HG03108 (cell line): ENCODE measurements around the gene CD52.
"Not testable (repeated sequence)": the region's sequence is repeated elsewhere in the genome, so short reads cannot be mapped to it uniquely, and the experiment has no call there.

Source experiments
- ATAC-seq: cut with Tn5 transposase; IDR thresholded peaks from one replicate; pipeline ENCODE4 v1.9.1; 2021; ENCODE audit warnings: moderate library complexity; ENCODE audit not compliant: unreplicated experiment

Gene CD52

DNA sequence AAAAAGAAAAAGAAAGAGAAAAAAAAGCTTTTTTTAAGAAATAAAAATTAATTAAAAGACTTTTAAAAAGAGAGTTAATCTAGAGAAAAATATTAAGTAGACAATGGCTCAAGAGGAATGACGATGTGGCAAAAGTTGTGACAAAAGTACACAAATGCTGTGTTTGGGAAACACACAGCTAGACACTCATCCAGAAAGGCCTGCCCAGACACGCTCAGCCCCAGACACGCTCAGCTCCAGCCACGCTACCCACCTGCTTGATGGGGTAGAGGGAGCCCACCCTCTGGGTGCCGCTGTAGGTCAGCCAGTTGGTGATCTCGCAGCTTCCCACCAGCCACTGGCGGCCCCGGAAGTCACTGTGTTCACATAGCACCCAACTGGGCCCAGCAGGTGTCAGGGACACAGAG is 10.2 kb downstream of the CD52 start:
- no peak for ATAC-seq

DNA sequence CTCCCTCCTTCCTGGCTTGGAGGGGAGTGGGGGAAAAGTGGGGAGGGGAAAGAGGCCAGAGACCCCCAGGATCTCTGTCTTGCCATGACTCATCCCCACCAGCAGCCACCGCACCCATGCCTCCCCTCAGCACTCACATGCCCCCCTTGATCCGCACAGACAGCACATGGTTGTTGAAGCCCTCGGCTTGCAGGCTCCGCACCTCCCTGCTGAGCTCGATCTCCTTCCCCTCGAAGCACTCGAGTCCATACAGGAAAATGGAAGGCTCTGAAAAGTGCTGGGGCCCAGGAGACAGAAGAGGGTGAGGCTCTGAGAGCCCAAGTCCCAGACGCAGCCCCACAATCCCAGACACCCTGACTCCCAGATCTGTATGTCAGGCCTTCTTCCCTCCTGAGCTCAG is 10.8 kb downstream of the CD52 start:
- no peak for ATAC-seq

DNA sequence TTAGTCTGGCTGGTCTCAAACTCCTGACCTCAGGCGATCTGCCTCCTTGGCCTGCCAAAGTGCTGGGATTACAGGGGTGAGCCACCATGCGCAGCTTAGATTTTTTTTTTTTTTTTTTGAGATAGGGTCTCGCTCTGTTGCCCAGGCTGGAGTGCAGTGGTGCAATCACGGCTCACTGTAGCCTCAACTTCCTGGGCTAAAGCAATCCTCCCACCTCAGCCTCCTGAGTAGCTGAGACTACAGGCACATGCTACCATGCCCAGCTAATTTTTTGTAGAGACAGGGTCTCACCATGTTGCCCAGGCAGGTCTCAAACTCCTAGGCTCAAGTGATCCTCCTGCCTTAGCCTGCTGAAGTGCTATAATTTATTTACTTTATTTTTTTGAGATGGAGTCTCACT is 11.6 kb downstream of the CD52 start:
- not testable (repeated sequence) for ATAC-seq

DNA sequence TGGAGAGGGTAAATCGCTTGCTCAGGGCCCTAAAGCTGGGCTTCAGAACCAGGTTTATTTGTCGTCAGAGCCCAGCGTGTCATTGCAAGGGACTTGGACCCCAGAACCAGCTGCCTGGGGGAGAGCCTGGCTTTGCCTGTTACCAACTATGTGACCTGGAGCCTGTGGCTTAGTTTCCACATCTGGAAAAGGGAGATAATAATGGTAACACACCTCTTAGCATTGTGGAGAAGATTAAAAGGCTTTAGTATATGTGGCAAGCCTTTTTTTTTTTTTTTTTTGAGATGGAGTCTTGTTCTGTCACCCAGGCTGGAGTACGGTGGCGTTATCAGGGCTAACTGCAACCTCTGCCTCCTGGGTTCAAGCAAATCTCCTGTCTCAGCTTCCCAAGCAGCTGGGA is 12.5 kb downstream of the CD52 start:
- ATAC-seq, result no peak

DNA sequence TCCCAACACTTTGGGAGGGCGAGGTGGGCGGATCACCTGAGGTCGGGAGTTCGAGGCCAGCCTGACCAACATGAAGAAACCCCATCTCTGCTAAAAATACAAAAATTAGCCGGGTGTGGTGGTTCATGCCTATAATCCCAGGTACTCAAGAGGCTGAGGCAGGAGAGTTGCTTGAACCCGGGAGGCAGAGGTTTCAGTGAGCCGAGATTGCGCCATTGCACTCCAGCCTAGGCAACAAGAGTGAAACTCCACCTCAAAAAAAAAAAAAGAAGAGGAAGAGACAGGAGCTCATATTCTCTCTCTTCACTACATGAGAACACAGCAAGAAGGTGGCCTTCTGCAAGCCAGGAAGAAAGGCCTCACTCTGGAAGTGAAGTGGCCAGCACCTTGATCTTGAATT is 15.6 kb downstream of the CD52 start:
- ATAC-seq, result not testable (repeated sequence)

DNA sequence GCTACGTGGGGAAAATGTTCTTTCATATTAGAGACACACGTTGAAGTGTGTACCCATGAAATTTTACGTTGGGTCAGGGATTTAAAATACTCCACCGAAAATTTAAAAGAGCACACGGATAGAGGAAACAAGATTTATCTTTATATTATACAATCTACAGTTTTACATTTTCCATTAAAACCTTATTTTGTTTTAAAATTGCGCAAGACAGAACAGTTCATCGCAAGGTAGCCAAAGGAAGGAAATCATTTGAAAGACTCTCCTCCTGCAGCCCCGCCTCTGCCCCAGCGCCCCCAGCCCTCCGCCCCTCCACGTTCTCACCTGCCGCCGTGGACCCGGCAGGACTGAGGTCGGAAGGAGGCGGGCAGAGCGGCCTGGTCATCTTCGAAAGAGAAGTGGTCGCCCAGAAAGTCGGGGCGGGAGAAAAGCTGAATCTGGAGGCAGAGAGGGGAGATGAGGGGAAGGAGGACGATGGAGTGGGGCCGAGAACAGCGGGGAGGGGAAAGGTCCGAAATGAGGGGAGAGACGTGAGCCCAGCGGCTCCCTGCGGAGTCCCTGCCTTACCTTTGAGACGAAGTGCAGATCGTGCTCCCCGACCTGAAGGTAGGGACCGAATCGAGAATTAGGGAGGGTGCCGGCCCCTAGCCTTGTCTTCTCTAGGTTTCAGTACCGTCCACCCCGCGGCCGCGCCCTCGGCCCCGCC is 18.2 kb downstream of the CD52 start:
- peak; percentile 70 for ATAC-seq

DNA sequence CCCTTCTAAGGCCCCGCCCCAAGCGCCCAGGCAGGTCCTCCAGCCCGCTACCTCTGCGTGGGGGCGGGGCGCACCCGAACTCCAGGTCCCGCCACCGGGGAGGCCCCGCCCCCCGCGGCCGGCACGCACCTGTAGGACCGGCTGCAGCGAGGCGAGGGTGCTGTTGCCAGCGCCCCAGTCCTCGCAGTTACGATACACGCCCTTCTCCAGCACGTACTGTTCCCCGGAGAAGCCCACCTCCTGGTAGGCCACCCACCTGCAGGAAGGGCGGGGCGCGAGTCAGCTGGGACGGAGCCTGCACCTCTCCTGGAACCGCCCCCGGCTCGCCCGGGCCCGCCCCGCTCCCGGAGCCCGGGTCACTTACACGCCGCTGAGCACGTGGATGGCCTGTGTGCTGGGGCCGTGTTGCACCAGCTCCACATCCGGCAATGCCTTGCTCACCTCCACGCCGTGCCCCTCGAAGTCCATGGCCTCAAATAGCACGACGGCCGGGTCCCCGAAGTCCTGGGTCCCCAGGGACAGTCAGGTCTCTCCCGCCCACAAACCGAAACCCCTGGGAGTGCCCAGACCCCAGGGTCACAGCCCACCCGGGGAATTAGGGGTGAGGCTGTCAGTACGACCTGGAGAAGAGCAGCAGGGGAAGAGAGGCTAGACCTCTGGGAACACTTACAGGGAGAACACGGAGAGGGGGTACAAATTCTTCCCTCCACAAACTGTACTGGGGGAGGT is 18.9 kb downstream of the CD52 start:
- peak; percentile 47 for ATAC-seq

DNA sequence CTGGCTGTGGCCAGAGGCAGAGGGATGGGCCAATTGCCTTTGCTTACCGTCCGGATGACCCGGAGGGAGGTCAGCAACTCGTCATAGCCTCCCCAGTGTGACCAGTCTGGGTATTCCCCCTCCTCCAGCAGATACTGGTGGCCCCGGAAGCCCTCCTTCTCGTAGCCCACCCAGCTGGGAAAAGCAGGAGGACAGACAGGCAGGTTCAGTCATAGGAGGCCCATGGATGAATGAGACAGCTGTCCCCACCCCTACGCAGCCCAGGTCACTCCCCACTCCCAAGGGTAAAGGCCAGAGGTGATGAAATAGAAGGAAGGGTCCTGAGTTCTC is 19.4 kb downstream of the CD52 start:
- no peak for ATAC-seq

DNA sequence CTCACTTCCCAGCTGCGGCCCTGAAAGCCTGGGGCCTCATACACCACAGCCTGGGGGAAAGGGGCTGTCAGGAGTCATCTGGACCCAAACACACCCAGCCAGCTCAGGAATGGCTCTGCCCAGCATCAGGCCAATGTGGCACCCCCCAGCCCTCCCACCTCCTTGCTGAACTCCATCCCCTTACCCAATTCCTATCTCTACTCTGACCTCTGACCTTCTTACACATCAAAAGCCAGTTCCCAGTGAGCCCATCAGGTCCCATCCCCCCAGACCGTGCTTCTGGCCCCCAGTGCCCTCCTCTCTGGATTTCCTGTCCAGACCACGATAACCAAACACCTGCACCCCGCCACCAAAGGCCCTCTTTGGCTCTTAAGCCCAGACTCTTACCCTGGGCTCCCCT is 19.9 kb downstream of the CD52 start:
- no peak for ATAC-seq

DNA sequence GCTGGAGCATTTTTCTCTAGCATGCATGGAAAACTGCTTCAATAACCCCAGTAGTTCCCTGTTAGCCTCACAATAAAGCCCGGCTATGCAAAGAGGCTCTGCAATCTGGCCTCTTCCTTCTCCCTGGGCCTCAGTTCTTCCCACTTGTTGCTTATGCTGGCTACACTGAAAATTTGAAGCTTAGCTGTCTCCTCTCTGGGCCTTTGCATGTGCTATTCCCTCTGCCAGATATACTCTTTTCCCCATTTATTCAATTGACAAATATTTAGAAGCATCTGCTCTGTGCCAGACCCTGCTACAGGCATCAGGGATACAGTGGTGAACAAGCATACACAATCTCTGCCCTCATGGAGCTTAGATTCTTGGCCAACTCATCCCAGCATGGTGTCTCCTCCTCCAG is 20.9 kb downstream of the CD52 start:
- ATAC-seq, result no peak

DNA sequence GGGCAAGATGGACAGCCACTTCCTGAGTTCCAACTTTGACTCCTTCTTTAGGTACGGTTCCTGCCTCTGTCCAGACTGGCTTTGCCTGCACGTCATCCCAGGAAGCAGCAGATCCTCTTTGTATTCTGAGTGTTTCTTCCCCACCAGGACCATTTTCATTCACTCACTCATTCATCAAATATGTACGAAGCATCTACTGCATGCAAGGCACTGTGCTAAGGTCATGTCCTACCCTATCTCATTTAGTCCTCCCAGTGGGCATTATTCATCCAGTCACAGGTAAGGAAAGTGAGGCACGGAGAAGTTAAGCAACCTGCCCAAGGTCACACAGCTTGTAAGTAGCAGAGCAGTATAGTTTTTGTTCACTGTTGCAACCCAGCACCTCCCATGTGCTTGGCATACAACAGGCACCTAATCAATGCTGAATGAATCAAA is 22.3 kb downstream of the CD52 start:
- no peak for ATAC-seq

DNA sequence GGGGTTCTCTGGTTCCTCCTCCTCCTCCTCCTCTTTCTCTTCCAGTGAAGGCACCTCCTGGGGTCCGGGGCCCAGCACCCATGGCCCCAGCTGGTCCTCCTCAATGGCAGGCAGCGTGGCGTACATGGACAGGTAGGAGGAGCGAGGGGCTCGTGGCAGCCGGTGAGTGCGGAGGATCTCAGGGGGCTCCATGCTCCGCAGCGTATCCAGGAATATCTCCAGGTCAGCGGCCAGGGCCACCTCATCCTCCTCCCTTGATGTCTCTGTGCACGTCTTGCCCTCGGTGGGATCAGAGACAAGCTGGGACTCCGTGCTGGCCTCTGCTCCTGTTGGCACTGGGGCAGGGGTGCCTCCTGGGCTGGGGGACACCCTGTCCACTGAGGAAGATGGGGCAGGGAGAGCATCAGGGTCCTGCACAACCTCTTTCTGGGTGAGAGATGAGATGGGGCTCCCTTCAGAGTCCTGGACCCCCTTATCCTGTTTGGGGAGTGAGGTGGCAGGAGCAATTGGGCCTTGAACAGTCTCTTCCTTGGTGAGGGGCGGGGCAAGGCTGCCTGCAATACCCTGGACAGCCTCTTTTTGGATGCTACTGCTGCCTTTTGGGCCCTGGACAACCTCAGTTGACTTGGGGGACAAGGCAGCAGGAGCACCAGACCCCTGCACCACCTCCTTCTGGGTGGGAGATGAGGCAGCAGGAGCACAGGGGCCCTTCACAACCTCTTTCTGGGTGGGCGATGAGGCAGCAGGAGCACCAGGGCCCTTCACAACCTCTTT is 26.6 kb downstream of the CD52 start:
- ATAC-seq, result no peak

DNA sequence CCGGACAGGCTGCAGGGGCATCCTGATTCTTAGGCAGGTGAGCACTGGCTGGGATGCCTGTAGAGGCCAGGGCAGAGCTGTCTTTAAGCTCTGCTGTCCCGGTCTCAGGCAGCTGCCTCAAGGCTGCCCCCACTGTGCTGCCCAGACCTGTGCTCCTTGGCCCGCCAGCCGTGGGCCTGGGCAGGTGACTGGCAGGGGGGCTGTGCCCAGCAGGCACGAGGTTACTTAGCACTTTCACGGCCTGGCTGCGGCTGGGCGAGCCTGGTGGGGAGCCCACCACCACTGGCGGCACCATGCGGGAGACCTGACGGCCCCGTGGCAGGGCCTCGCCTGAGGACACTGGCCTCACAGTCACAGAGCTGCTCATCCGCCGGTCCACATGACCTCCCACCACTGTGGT is 28.0 kb downstream of the CD52 start:
- no peak for ATAC-seq

DNA sequence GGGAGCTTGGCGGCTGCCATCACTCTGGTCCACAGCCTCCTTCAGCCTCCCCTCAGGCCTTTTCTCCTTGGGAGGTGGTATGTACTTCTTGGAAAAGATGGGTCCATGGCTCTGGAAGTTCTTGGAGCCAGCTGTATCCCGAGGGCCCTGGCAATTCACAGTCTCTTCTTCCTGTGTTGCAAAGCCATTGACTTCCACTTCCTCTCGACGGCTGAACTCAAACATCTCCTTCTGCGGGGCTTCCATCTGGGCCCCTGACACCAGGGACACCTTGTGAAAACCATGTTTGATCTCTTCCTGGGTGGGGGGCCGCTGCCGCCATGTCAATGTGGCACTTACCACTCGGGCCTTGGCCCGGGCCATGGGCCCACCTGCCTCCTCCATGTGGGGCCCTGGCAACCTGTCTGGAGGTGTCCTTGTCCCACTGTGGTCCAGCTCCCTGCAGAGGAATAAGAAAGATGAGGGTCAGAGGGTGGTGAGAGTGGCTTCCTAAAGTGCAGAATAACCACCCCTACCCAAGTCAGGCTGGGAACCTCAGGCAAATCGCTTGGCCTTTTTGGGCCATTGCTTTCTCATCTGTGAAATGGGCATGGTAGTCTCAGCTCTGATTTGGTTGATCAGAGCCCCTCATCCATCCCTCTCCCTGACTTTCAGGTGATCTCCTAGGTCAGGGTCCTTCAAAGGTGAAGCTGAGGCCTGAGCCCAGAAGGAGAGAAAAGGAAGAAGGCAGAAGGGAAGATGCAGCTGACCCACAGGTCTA is 28.7 kb downstream of the CD52 start:
- no peak for ATAC-seq

DNA sequence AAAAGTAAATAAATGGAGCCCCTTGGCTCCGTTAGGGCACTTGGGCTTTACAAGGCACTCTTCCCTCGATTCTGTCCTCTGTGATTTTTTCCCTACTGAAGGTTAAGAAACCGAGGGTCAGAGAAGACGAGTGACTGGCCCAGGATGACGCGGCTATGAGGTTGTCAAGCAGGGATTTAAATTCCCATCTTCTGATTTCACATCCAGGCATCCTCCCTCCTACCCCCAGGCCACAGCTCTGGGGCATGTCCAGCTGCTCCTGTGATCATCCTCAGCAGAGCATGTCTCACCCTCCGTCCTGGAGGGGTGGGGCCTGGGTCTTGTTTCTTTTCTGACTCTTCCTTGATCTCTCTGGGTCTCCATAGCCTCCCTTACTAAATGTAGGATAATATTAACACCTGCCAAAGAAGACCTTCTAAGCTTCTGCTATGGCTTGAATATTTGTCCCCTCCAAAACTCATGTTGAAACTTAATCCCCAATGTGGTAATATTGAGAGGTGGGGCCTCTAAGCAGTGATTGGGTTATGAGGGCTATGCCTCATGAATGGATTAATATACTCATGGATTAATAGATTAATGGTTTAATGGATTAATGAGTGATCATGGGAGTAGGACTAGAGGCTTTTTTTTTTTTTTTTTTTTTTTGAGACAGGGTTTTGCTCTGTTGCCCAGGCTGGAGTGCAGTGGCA is 31.6 kb downstream of the CD52 start:
- no peak for ATAC-seq

DNA sequence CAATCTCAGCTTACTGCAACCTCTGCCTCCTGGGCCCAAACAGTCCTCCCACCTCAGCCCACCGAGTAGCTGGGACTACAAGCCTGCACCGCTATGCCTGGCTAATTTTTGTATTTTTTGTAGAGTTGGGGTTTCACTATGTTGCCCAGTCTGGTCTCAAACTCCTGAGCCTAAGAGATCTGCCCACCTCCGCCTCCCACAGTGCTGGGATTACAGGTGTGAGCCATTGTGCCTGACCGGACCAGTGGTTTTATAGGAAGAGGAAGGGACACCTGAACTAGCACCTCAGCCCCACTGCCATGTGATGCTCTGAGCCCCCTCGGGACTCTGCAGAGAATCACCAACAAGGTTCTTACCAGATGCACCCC is 32.1 kb downstream of the CD52 start:
- ATAC-seq, result no peak

DNA sequence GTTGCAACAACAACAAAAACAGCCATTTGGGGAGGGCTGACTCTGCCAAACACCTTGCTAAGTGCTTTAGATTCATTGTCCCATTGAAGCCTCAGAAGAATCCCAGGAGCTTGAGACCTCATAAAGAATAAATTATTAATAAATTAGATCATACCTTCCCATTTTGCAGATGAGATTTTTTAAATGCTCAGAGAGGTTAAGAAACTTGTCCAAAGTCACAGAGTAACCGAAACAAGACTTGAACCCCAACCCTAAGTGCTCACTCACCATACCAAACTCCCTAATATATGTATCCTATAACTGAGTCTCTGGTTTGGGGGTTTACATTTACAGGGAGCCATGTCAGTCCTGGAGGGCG is 32.6 kb downstream of the CD52 start:
- no peak for ATAC-seq

DNA sequence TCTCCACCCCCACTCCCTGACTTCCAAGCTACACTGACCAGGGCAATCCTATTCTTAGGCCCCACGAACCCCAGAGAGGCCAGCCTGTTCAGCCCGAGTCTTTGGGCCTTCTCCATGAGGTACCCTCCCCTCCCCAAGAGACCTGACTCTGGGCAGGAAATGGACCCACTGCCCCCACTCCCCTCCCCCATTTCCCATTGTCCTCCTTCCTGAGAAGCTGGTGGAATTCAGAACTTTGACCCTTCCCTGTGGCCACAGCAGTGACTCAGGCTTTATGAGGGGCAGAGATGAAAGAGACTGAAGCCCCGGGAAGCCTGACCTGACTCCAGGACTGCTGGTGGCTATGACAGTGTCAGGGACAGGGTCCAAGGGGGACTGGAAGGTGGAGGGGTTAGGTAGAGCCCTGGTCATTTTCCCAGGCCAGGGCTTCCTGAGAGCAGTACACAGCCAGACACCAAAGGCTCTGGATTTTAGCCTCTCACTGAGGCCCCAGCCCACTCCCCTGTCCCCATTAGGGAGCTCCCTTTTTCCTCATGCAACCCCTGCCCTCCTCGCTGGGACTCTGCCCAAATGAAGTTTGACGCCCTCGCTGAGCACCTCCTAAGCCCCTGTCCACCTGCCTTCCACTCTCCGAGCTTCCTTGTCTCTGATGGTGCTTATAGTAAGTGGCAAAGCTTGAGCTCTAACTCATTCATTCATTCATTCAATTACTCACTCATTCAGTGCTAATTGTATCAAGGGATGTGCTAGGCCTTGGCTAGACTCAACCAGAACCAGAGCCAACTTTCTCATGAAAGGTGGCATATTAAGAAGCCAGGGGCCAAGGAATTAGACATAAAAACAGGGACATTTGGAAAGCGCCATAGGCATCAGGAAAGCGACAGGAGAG is 33.2 kb downstream of the CD52 start:
- no peak for ATAC-seq

DNA sequence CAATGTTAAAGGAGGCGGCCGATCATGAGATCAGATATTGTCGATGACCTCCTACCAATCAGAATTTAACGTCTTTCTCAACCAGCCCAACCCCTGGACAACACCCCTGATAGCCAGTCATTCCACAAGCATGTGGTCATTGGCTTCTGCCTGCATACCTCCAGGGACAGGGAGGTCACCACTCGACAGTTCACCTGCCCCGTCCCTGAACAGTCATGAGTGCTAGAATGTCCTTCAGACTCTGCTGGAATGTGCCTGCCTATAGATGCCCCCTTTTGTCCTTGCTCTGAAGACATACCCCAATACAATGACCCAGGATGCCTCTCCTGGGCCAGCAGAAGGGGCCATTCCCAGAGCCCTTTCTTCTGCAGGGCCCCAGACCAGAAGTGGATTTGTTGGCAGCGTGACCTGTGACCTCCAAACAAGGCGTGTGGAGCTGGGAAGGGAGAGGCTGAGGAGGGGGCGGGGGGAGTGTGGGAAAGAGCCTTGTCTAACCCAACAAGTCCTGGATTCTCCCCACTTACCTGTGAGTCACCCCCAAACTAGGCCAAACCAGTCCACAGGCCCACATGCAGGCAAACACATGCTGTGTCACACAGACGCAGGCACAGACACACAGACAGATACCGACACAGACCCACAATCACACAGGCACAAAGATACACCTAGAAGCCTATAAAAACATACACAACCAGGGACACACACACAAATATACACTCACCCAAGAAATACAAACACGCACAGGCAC is 34.0 kb downstream of the CD52 start:
- ATAC-seq, result no peak
